ENCODE measurements around the gene RGS19.
A peak's percentile ranks its signal among the peaks of the same experiment; 100 is the strongest.

The RGS19 gene

GRCh38 chr20:64067733-64068307 lies 11.5 kb downstream of the RGS19 start:
- no peak for TF ChIP-seq CTCF (IDR thresholded peaks at IDR 0.05; ENCODE audit: borderline replicate concordance, control extremely low read depth, extremely low read depth, insufficient read depth, missing control alignments)
- in situ Hi-C loops (cut with MboI; ENCODE audit: low sequenced_read_pairs, unreplicated experiment): no loop called here
- DNase-seq (ENCODE audit: low spot score): no peak

- in situ Hi-C loops (cut with MboI; ENCODE audit: low sequenced_read_pairs, unreplicated experiment): no loop called here
- DNase-seq (ENCODE audit: low spot score): no peak
- TF ChIP-seq CTCF (IDR thresholded peaks at IDR 0.05; ENCODE audit: borderline replicate concordance, control extremely low read depth, extremely low read depth, insufficient read depth, missing control alignments): no peak
These were observed 12.2 kb downstream of the RGS19 start for GRCh38 chr20:64067005-64067632.

GRCh38 chr20:64065974-64066343 lies 13.4 kb downstream of the RGS19 start:
- in situ Hi-C loops (cut with MboI; ENCODE audit: low sequenced_read_pairs, unreplicated experiment): no loop called here
- peak; percentile 85 for DNase-seq (ENCODE audit: low spot score)
- TF ChIP-seq CTCF (IDR thresholded peaks at IDR 0.05; ENCODE audit: borderline replicate concordance, control extremely low read depth, extremely low read depth, insufficient read depth, missing control alignments): no peak

GRCh38 chr20:64065062-64065973 lies 14.0 kb downstream of the RGS19 start:
- TF ChIP-seq CTCF (IDR thresholded peaks at IDR 0.05; ENCODE audit: borderline replicate concordance, control extremely low read depth, extremely low read depth, insufficient read depth, missing control alignments): no peak
- no peak for DNase-seq (ENCODE audit: low spot score)
- in situ Hi-C loops (cut with MboI; ENCODE audit: low sequenced_read_pairs, unreplicated experiment): no loop called here

- no peak for DNase-seq (ENCODE audit: low spot score)
These were observed 15.1 kb downstream of the RGS19 start for GRCh38 chr20:64064145-64064698.

More at GRCh38 chr20:64064145-64064698, 15.1 kb downstream of the RGS19 start:
- in situ Hi-C loops (cut with MboI; ENCODE audit: low sequenced_read_pairs, unreplicated experiment): no loop called here
- no peak for TF ChIP-seq CTCF (IDR thresholded peaks at IDR 0.05; ENCODE audit: borderline replicate concordance, control extremely low read depth, extremely low read depth, insufficient read depth, missing control alignments)
